Liver (tissue), 3 donors: ENCODE measurements around the gene GREM2.

Experiments used
- EGR1 ChIP-seq, 2 donors: IDR thresholded peaks; 2 replicates each; pipeline ENCODE4 v1.6.1; 2016 to 2018; ENCODE audit warnings: antibody characterized with exemption in 2 of 2, low read depth in 2 of 2
- RAD21 ChIP-seq, 2 donors: IDR thresholded peaks; 2 replicates each; pipeline ENCODE4 v1.6.1; 2016; ENCODE audit warnings: antibody characterized with exemption in 2 of 2, mild to moderate bottlenecking in 2 of 2
- TAF1 ChIP-seq: conservative IDR thresholded peaks from 2 replicates; pipeline ENCODE4 v1.6.1; 2016; ENCODE audit warnings: antibody characterized with exemption, mild to moderate bottlenecking
- YY1 ChIP-seq: IDR thresholded peaks from 2 replicates; pipeline ENCODE4 v1.6.1; 2016; ENCODE audit warnings: antibody characterized with exemption, mild to moderate bottlenecking
- ZBTB33 ChIP-seq: IDR thresholded peaks from 2 replicates; pipeline ENCODE4 v1.6.1; 2016; ENCODE audit warnings: antibody characterized with exemption
- TF ChIP-seq, protein P1 (sequence below): fragments of 150-350 bp; IDR thresholded peaks from 2 replicates; pipeline ENCODE4 v1.5.1; 2017; ENCODE audit warnings: improper control_type of control experiment, low read depth, low read length; ENCODE audit not compliant: missing input control
- TF ChIP-seq, protein P2 (sequence below): IDR thresholded peaks from 2 replicates; pipeline ENCODE4 v1.6.1; 2016; ENCODE audit warnings: antibody characterized with exemption
- donor health status: healthy.
- donor health status: healthy.

DNA sequence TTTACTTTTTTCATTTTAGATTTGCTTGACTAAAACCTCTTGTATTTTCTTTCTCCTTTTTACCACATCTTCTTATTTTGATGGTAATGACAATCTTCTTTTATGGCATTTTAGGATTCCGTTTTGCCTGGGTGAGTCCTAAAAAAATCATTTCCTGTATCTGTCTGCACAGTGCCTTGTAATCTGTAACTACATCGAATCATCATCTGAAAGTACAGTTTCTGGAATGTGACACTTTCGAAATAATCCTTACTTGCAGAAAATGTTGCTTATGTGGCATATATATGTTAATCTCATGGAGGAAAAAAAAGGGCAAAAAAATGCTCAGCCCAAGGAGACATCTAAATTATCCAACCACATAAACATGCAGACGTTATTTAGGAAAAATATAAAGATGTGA lies 29.0 kb downstream of the GREM2 start:
- TF ChIP-seq YY1 (no peak), RAD21 (IDR thresholded peaks at IDR 0.05) (no peak), ZBTB33 (no peak), TAF1 (no peak), EGR1 (IDR thresholded peaks at IDR 0.05; ENCODE audit: low read depth in 2 of 2) (no peak)
- TF ChIP-seq, protein P1, sequence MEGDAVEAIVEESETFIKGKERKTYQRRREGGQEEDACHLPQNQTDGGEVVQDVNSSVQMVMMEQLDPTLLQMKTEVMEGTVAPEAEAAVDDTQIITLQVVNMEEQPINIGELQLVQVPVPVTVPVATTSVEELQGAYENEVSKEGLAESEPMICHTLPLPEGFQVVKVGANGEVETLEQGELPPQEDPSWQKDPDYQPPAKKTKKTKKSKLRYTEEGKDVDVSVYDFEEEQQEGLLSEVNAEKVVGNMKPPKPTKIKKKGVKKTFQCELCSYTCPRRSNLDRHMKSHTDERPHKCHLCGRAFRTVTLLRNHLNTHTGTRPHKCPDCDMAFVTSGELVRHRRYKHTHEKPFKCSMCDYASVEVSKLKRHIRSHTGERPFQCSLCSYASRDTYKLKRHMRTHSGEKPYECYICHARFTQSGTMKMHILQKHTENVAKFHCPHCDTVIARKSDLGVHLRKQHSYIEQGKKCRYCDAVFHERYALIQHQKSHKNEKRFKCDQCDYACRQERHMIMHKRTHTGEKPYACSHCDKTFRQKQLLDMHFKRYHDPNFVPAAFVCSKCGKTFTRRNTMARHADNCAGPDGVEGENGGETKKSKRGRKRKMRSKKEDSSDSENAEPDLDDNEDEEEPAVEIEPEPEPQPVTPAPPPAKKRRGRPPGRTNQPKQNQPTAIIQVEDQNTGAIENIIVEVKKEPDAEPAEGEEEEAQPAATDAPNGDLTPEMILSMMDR = no peak
- TF ChIP-seq, protein P2, sequence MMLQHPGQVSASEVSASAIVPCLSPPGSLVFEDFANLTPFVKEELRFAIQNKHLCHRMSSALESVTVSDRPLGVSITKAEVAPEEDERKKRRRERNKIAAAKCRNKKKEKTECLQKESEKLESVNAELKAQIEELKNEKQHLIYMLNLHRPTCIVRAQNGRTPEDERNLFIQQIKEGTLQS = no peak
